Left cardiac atrium (tissue), 4 donors: Measurements from ENCODE around the gene EPS8. TPM values are rescaled to one million over a fixed set of nuclear protein-coding genes. Genes with fewer than 3 reads are reported as not detected.

Source experiments
- ATAC-seq, 2 donors: fragments of 200-7000 bp; cut with Tn5 transposase; one replicate each; pipeline ENCODE4 v1.9.1; 2020; ENCODE audit warnings: mild to moderate bottlenecking in 2 of 2, moderate library complexity in 2 of 2
- DNase-seq: peaks from one replicate; pipeline ENCODE4 v3.0.0-alpha.2; 2020
- intact Hi-C, 2 donors: fragments of 100-400 bp; cut with DNase I; formaldehyde crosslinking; loops; one replicate each; pipeline versions ENCODE4 v1.14.1 to v1.15.1; 2022 to 2023
- total RNA-seq, 2 donors: library from RNA; stranded (reverse); fragmentation: NEBNext Ultra II Directional; extraction: Animal tissue kit (Norgen Biotek cat#: 25700); gene quantifications; one replicate each; pipeline ENCODE4 v1.2.1, GENCODE V29; 2021
- donor health status: DM: no; HTN: yes; CAD: no.
- donor health status: DM: no; HTN: yes; CAD: no; lungs with severe emphysema.
- donor health status: DM: yes; HTN: yes; CAD: no.
- donor health status: Dilated cardiomyopathy.

Gene EPS8
- total RNA-seq, 2 donors from 2014 or later = 46.0 to 46.9 TPM

DNA sequence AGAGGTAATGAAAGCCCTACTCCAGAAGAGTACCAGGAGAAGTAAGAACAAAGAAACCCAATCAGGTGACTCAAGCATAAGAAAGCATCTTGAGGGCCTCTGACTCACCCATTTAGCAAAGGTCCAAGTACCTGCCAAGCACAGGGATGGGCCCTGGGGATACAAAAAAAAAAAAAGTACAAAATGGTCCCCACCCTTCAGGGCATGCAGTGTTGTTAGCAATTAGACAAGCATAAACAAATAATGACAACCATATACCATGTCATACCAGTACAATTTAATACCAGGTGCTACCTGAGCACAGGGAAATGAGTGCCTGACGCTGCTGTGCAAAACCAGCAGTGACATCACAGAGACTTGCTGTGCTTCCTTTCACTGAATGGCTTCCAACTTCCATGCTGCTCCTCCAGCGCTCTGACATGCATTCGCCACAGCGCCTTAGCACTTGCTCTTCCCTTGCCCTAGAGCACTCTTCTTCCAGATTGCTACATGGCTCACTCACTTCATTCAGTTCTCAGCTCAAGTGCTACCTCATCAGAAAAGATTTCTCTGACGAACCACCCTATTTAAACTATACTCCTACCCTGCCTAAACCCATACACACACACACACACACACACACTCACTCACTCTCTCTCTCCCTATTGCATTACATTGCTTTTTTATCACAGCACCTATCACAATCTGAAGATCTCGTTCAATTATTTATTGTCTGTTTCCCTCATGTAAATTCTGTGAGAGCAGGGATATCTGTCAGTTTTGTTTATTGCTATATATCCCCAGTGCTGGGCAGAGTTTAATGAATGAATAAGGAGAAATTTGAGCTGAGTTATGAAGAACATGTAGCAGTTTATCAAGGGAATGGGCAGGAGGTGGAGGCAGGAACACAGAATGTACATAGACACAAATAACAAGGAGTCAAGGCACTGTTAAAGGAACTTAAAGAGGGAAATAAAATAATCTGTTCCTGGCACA lies 12.9 kb upstream of the EPS8 start:
- DNase-seq = no peak

DNA sequence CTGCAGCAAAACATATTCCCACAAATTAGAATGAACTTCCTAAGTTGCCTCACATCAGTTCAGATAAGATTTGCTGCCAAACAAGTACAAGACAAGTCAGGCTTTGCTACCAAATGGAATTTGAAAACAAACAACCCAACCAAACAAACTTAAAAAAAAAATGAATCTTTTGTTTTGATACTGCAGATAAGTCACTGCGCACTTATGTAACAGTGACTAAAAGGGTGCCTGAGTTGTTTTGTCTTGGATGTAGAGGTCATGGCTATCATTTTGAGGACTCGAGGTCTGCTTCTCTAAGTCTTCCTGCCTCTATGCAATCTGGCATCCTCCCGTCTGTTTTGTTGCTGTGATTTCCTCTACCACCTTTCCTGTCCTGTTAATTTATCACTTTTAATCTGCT lies 11.1 kb upstream of the EPS8 start:
- intact Hi-C loops = no loop called here
- DNase-seq = no peak
- no peak for ATAC-seq

More for the DNA sequence above, 12.9 kb upstream of the EPS8 start:
- intact Hi-C loops = no loop called here
- no peak for ATAC-seq

DNA sequence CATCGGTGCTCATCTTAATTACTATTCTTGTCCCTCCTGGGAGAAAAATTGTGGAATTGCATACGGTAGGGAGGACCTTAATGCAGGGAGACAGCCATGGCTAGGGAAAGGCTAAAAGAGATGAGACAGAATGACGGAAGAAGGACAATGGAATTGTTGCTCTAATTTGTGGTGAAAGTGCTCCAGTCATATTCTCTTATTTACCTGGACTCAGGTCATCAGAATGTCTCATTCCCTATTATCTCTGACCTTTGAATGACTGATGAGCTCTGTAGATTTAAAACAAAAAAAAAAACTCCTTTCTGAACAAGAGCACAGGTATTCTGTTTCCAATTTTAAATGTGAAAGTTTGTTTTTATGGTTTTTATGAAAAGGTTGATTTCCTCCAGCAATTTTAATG lies 8.6 kb upstream of the EPS8 start:
- DNase-seq = no peak
- intact Hi-C loops = no loop called here
- ATAC-seq = no peak

DNA sequence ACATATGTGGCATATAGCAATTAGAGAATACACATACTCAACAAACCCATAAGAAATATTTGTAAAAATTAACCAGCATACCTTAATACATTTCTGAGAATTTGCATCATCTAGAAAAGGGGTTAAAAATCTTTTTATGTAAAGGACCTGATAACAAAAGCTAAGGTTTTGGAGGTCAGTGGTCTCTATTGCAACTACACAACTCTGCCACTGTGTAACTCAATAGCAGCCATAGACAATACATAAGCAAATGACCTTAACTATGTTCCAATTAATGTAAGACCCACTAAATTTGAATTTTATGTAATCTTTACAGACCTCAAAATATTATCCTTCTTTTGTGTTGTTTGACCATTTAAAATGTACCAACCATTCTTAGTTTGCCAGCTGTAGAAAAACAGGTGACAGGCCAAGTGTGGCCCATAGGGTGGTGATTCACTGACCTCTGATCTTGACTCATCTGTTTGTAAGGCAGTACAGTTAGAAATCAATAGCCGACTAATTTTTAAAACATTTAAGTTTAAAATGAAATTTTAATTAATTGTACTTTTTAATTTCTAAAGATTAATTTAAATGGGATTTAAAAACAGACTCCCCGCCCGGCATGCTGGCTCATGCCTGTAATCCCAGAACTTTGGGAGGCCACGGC lies 7.4 kb upstream of the EPS8 start:
- no peak for ATAC-seq
- no peak for DNase-seq
- intact Hi-C loops = no loop called here

DNA sequence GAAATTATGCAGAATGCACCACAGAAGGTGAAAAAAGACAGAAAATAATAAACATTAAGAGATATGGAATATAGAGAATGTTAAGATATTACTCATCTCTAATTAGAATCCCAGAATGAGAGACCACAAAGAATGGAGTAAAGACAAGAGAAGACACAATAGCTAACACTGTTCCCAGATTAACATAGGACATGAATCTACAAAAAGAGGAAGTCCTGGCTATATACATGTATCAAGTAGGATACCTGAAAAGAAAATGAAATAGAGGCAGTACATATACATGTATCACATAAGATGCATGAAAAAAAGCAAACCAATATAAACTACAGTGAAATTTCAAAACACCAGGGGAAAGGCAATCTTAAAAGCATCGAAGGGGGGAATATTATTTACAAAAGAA lies 5.6 kb upstream of the EPS8 start:
- intact Hi-C loops = loop anchor here in 1 of 2 donors (5.0 kb wide), 1 partner anchor 62 kb away; no protein-coding TSS in a partner anchor
- no peak for DNase-seq

DNA sequence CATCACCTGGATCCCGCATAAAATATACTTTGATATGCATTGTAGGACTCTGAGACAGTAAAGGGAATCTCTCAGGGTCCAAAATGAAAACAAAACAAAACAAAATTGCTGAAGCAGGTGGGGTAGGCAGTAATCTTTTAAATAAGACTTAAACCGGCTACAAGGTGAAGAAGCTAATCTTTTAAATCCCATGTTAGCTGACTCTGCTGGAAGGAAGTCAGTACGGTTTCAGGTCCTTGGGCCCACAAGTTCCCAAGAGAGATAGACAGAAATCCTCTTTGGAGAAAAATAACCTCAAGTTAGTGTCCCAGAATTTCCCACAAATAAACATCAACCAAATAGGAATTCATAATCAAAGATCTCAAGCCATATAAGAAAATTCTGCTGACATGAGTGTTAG lies 5.0 kb upstream of the EPS8 start:
- ATAC-seq (no peak), DNase-seq (no peak)
- intact Hi-C loops = loop anchor here in 1 of 2 donors (5.0 kb wide), 1 partner anchor 63 kb away; no protein-coding TSS in a partner anchor

More for the DNA sequence above, 5.6 kb upstream of the EPS8 start:
- no peak for ATAC-seq

DNA sequence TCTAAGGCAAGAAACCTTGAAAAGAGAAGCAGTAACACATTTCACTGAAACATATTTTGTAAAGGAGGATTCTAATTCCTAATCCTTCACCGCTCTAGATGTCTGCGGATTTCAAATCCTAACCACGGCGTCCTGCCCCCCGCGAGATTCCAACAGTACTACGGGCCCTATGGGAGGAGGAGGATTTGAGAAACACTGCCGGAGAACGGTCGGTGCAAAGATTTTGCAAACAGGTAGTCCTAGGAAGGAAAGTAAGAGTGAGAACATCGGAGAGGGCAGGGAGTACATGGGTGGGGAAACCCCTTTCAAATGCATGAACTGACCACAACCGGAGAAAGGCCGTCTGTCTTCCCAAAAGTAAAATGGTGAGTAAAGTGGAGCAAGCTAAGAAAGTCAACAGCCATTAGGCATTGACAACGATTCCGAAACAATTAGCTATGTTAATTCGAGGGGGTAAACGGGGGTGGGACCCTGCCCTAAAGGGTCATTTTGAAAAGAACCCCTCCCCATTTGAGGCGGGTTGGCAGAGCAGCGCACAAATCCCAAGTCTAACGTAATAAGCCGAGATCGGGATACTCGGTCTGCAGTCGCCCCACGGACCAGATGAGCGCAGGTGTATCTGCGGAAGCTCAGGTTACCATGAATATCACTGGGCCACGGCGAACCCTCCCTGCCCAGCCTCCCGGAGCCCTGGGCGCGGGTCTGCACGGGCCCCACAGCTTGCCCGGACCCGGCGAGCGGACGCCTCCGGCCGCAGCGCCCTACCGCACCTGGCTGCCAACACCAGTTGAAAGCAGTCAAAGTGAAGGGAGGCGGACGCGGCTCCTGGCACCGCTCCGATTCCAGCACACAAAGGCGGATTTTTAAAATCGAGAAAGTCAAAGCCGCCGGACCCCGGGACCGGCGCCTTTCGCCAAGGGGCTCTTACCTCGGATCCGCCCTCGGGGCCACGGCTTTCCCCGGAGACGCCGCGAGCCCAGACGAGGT lies 662 bp downstream of the EPS8 start:
- intact Hi-C loops = loop anchor here (5.0 to 10.0 kb wide), 3 partner anchors 86 to 186 kb away; no protein-coding TSS in a partner anchor

DNA sequence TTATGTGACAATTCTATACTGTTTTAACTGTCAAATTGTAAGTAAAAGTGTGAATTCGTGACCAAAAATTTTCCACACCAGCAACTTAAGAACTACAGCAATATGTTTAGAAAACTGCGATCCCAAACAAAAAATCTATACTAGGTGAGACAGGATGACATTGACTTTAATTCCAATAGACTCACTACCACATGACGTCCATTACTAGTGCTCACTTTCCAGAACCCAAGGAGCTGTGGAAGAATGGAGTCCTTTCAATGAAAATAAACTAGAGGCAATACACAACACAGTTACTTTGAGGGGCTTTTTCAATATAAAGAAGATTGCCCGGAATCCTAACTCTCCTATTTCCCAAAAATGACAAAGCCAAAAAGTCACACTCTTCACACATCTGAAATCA lies 1.4 kb downstream of the EPS8 start:
- no peak for ATAC-seq
- no peak for DNase-seq
- intact Hi-C loops = loop anchor here (5.0 to 10.0 kb wide), 3 partner anchors 85 to 185 kb away; no protein-coding TSS in a partner anchor

More for the DNA sequence above, 662 bp downstream of the EPS8 start:
- peak; percentile 35 for DNase-seq
- ATAC-seq = peak; percentile 46 to 68

DNA sequence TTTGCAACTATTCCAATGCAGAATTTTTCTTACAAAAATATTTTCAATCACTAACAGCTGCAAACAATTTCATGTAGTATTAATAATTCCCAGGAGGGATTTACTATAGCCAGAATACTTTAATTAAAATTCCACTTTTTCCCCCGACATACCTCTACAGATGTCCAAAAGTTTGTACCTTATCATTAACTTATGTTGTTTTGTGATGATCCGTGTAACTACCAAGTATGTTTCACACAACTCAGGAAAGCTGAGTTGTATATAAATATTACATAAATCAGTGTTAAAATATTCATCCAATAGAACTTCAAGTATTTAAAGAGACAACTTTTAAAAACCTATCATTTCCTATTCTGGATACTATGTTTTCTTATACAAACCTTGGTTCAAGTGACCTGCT lies 2.4 kb downstream of the EPS8 start:
- intact Hi-C loops = loop anchor here (5.0 to 10.0 kb wide), 3 partner anchors 84 to 184 kb away; no protein-coding TSS in a partner anchor
- no peak for DNase-seq

DNA sequence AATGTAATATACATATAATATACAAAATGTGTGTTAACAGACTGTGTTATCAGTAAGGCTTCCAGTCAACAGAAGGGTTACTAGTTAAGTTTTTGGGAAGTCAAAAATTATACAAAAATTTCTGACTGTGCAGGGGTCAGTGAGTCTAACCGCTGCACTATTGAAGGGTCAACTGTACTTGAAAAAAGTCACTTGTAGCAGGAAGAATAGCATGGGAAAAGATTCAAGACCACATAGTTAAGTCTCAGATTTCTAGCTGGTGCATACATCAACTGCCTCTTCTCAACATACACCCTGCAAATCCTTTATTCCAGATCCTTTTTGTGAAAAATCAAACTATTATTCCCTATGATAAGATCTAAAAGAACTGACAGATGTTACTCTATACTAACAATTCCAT lies 5.9 kb downstream of the EPS8 start:
- no peak for DNase-seq
- intact Hi-C loops = loop anchor here in 1 of 2 donors (10.0 kb wide), 1 partner anchor 148 kb away; no protein-coding TSS in a partner anchor
- no peak for ATAC-seq

More for the DNA sequence above, 2.4 kb downstream of the EPS8 start:
- no peak for ATAC-seq

DNA sequence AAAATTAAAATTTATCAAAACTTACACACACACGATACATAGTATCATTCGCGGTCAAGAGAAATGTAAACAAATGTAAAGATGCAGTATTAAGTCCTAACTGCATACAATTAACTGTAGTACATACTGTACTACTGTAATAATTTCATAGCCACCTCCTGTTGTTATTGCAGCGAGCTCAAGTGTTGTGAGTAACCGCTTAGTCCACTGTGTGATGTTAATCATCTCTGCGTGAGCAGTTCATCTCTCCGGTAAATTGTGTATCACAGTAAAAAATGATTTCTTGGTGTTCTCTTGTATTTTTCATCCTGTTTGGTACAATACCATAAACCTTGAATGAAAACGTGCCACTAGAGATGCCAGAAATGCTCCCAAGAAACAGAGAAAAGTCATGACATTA lies 6.5 kb downstream of the EPS8 start:
- intact Hi-C loops = loop anchor here in 1 of 2 donors (10.0 kb wide), 1 partner anchor 148 kb away; no protein-coding TSS in a partner anchor

DNA sequence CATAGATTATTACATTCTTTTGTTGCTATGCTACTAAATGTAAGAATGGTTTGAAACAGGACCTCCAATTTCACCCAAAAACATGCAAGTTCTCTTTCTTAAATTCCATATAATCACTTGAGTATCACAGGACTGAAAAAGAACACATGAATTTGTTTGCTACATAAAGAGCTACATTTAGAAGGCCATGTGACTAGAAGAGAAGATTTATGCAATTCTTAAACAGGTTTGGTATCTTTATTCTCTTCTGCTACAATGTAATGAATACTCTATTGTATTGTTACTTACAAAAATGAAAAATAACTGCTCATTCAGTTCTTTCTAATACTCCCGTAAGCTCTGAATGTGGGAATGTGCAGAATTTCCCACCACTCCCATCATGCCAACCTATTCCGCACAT lies 9.3 kb downstream of the EPS8 start:
- intact Hi-C loops = loop anchor here in 1 of 2 donors (10.0 kb wide), 1 partner anchor 145 kb away; no protein-coding TSS in a partner anchor
- ATAC-seq (no peak), DNase-seq (no peak)

More for the DNA sequence above, 6.5 kb downstream of the EPS8 start:
- ATAC-seq (no peak), DNase-seq (no peak)

DNA sequence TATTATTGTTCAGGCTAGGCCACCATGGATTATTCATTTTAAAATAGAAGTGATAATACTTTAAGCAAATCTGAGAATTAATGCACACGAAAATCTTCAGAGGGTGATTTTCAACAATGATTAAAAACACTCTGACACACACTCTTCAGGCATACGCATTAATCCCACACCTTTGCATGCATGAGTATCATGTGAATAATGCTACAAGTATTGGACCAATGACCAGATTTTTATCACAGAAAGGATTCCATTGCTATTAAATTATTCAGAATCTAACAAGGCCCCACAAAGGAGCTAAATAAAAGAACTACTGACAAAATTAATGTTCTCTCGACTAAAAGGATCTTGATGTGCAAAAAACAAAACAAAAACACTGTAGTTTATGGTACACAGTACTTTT lies 11.1 kb downstream of the EPS8 start:
- DNase-seq (no peak), ATAC-seq (no peak)
- intact Hi-C loops = no loop called here

DNA sequence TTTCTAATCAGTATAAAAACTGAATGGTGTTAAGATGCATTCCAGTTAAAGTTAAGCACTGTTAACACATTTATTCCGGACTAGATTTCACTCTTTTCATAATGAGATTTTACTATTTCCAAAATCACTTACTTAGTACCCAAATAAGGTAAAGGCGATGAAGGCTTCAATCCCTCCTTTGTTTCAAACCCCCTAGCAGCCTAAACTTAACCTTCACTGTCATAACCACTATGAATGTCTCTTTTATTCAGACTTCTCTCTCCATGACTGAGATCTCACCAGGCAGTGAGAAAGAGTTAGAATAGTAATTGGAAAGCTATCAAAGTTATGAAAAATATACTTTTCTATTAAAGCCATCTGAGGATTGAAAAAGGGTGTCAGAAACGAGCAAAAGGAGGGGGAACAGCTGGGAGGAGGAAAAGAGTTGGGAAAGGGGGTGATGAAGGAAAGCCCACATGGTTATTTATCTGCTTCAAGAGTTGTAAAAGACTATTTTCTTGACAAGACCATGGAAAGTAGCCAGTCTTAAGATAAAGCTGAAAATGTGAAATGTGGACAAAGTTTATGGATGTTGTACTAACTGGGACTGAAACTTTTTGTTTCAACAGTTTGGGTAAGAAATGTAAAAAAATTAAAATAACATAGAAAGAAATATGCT lies 11.7 kb downstream of the EPS8 start:
- peak in 1 of 2 donors; percentile 47 for ATAC-seq

DNA sequence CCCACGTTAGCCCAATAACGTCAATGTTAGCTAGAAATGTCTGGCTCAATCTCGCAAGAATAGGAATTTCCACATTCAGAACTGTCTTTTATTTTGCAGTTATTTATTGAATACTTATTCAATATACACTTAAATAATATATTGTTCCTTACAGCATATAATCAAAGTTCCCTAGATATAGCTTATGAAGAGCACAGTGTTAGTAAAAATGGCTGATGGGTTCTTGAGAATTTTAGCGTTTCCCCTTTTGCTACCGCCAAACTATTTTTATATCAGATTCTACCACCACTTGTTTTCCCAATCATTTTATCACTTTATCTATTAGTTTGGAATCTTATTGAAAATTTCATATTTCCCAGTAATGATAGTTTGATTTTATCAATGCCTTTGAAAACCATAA lies 12.7 kb downstream of the EPS8 start:
- ATAC-seq = no peak
- intact Hi-C loops = no loop called here
- DNase-seq = no peak

More for the DNA sequence above, 11.7 kb downstream of the EPS8 start:
- intact Hi-C loops = no loop called here
- DNase-seq = no peak

DNA sequence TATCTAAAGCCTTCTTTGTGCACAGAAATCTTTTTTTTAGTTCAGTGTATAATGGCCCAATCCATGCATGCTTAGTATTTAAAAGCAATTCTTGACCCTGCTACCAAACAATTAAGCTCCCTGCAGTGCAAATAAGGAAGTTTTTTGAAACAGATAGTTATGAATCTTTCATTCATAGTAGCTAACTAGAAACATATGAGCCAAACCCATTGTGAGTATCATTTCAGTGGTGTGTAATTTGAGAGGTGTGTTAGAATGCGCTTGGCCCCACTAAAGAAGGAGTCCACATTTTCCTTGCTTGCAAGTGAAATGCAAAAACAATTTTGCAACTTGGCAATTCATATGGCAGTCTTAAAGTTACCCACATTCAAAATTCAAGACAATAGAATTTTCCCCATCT lies 14.4 kb downstream of the EPS8 start:
- ATAC-seq = no peak
- intact Hi-C loops = no loop called here
- DNase-seq = no peak

DNA sequence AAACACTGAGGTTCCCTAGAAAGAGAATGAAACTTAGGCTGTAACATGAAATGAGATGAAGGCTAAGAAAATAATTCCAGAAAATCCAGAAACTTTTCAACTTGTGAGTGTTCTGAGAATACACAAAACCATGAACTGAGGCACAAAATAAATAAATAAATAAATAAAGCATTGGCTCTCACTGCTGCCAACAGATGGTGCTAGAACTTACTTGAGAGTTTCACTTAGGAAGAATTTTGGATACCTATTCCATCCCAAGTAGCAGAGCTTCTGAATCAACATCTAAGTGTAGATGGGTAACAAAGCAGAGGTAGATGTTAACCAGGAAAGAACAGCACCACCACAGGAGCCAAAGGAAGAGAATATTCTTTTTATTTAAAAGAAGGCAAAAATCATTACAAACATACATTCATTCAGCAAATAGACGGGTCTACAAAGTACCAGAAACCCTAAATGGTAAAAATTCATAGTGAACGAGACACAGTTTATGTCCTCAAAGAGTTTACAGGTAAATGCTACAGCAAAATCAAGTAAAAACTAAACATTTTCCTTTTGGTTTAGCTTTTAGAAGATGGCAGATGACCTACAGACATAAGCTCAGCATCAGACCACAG lies 16.7 kb downstream of the EPS8 start:
- ATAC-seq = no peak
- intact Hi-C loops = no loop called here

DNA sequence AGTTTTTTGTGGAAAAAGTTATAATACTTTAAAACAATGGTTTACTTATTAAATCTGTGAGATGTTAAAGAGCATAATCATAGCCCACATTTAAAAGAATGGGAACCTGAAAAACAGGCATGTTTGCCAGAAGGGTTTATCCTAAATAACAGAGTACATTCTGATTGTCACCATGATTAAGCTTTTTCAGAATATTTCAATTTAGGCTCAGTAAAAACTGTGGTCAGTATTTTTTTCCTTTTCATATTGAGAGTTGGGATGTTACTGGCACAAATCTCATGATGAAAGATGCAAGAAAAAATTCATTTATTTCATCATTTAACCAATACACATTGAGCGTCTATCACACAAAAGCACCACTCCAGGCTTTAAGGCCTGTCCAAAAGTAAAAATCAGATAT lies 18.6 kb downstream of the EPS8 start:
- ATAC-seq (no peak), DNase-seq (no peak)
- intact Hi-C loops = no loop called here

More for the DNA sequence above, 16.7 kb downstream of the EPS8 start:
- no peak for DNase-seq
